GM06990 (cell line): ENCODE measurements around the gene RAPGEF2.

Source experiments
- DNase-seq: peaks from one replicate; pipeline ENCODE4 v3.0.0-alpha.2; 2011; ENCODE audit not compliant: insufficient read length; ENCODE audit errors: extremely low read depth
- H3K27me3 ChIP-seq: replicated peaks from 2 replicates; pipeline ENCODE4 v1.6.0; 2011; ENCODE audit warnings: low read length; ENCODE audit not compliant: control insufficient read depth, insufficient read depth
- H3K36me3 ChIP-seq: 2 replicates; pipeline ENCODE4 v1.5.1; 2011; ENCODE audit warnings: low read length; ENCODE audit not compliant: control insufficient read depth, insufficient read depth
- H3K4me3 ChIP-seq: replicated peaks from 2 replicates; pipeline ENCODE4 v1.5.1; 2011; ENCODE audit warnings: low read depth, mild to moderate bottlenecking, control low read depth, low read length
- CTCF ChIP-seq: IDR thresholded peaks from 2 replicates; pipeline ENCODE4 v1.5.1; 2011; ENCODE audit warnings: low read length, control low read depth, mild to moderate bottlenecking, inconsistent platforms; ENCODE audit not compliant: insufficient read depth, poor library complexity, severe bottlenecking

RAPGEF2 gene

DNA sequence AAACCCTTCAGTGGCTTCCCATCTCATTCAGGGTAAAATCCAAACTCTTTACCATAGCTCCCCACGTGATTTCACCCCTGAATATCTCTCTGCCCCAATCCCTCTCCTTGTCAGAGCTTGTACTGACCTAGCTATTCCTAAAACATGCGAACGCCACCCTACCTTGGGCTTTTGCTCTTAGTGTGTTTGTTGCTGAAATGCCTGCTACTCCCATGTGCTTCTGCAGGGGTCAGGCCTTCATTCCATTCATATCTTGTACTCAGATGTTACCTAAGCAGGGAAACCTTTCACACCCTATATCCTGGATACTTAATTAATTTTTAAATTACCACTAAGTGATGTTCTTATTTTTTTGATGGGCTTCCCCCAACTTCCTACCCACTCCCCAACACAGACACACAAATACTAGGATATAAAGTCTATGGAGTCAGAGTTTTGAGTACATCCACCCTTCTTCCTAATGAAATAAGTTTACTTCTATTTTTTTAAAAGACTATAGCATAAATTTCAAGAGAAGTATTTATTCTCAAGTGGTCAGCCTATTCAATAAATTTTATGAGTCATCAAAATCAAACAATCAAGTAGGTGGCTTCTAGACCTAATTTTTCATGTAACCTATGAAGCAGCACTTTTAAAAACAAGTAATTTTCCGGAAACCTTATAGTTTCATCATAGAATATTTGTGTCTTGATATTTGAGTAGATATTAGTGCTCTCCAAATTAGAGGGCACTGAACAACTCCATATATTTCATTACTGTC, 189.4 kb downstream of the RAPGEF2 start:
- H3K4me3 ChIP-seq: no peak overlapping the region
- TF ChIP-seq CTCF: no peak
- H3K36me3 ChIP-seq: no peaks in the 10 kb centered on the region
- no peak for DNase-seq
- H3K27me3 ChIP-seq: no peaks in the 10 kb centered on the region

GRCh38 chr4:159293811-159294515, 191.1 kb downstream of the RAPGEF2 start:
- no peak for DNase-seq
- Histone ChIP-seq H3K27me3 (no peaks in the 10 kb centered on the region), H3K36me3 (no peaks in the 10 kb centered on the region), H3K4me3 (no peak overlapping the region)
- TF ChIP-seq CTCF: no peak

GRCh38 chr4:159296061-159296460, 193.2 kb downstream of the RAPGEF2 start:
- no peak for DNase-seq

GRCh38 chr4:159297091-159297490, 194.2 kb downstream of the RAPGEF2 start:
- H3K4me3 ChIP-seq: no peak overlapping the region
- H3K36me3 ChIP-seq: no peaks in the 10 kb centered on the region
- no peak for DNase-seq
- TF ChIP-seq CTCF: peak; percentile 5
- no peaks in the 10 kb centered on the region for H3K27me3 ChIP-seq

More at GRCh38 chr4:159296061-159296460, 193.2 kb downstream of the RAPGEF2 start:
- no peak overlapping the region for H3K4me3 ChIP-seq
- TF ChIP-seq CTCF: no peak
- no peaks in the 10 kb centered on the region for H3K27me3 ChIP-seq
- H3K36me3 ChIP-seq: no peaks in the 10 kb centered on the region

- no peaks in the 10 kb centered on the region for H3K36me3 ChIP-seq
- DNase-seq: no peak
- no peaks in the 10 kb centered on the region for H3K27me3 ChIP-seq
- no peak overlapping the region for H3K4me3 ChIP-seq
- no peak for TF ChIP-seq CTCF
These were observed 195.6 kb downstream of the RAPGEF2 start for GRCh38 chr4:159298502-159298901.
